Epithelial cell of proximal tubule (primary cell): Measurements from ENCODE around the gene GDAP1L1. TPM values are rescaled to one million over a fixed set of nuclear protein-coding genes. Genes with fewer than 3 reads are reported as not detected.

Experiments used
- DNase-seq: peaks from one replicate; pipeline ENCODE4 v3.0.0-alpha.2; 2011; ENCODE audit warnings: low read depth
- H3K4me3 ChIP-seq: 2 replicates; pipeline ENCODE4 v1.5.1; 2011; ENCODE audit warnings: low read depth, mild to moderate bottlenecking, low read length
- CTCF ChIP-seq: conservative IDR thresholded peaks from 2 replicates; pipeline ENCODE4 v1.5.1; 2012; ENCODE audit warnings: low read depth, mild to moderate bottlenecking, low read length
- total RNA-seq: library from RNA; depleted of rRNA; stranded (reverse); fragments of >200 nt; gene quantifications from 2 replicates; pipeline ENCODE4 v1.2.3, GENCODE V29; 2015

The GDAP1L1 gene
- not detected in 2 replicates for total RNA-seq

- H3K4me3 ChIP-seq: no peak within 1 kb of the TSS
- no peak for DNase-seq
These were observed at the start of gene GDAP1L1 for GRCh38 chr20:44247131-44247571. Gene GDAP1L1 (plus strand): TSS chr20:44247308. CDS start chr20:44247335, 27 bp downstream.

GRCh38 chr20:44198872-44199271, 48.2 kb upstream of the GDAP1L1 start:
- TF ChIP-seq CTCF: no peak
- no peak for DNase-seq
- no peak overlapping the region for H3K4me3 ChIP-seq

More at GRCh38 chr20:44247131-44247571, at the start of gene GDAP1L1:
- TF ChIP-seq CTCF: no peak

- H3K4me3 ChIP-seq: no peak overlapping the region
- no peak for DNase-seq
These were observed 47.2 kb upstream of the GDAP1L1 start for GRCh38 chr20:44199877-44200276.

GRCh38 chr20:44200371-44200770, 46.7 kb upstream of the GDAP1L1 start:
- no peak for DNase-seq
- H3K4me3 ChIP-seq: no peak overlapping the region
- TF ChIP-seq CTCF: no peak

More at GRCh38 chr20:44199877-44200276, 47.2 kb upstream of the GDAP1L1 start:
- no peak for TF ChIP-seq CTCF

GRCh38 chr20:44200983-44201382, 46.1 kb upstream of the GDAP1L1 start:
- TF ChIP-seq CTCF: no peak
- no peak overlapping the region for H3K4me3 ChIP-seq
- no peak for DNase-seq

- TF ChIP-seq CTCF: no peak
- H3K4me3 ChIP-seq: no peak overlapping the region
- no peak for DNase-seq
These were observed 43.9 kb upstream of the GDAP1L1 start for GRCh38 chr20:44203161-44203560.

- H3K4me3 ChIP-seq: no peak overlapping the region
- peak; percentile 88 for DNase-seq
- no peak for TF ChIP-seq CTCF
These were observed 42.8 kb upstream of the GDAP1L1 start for GRCh38 chr20:44204156-44204831.
